ENCODE data around the gene VRTN. TPM values are rescaled to one million over a fixed set of nuclear protein-coding genes. Genes with fewer than 3 reads are reported as not detected.

Gene VRTN
- polyA plus RNA-seq, 10 donors = 0.08 to 0.22 (median 0.19) TPM; not detected in 7

- DNase-seq = no peak
Observed at GRCh38 chr14:74392616-74393570, 44.6 kb downstream of the VRTN start.

DNA sequence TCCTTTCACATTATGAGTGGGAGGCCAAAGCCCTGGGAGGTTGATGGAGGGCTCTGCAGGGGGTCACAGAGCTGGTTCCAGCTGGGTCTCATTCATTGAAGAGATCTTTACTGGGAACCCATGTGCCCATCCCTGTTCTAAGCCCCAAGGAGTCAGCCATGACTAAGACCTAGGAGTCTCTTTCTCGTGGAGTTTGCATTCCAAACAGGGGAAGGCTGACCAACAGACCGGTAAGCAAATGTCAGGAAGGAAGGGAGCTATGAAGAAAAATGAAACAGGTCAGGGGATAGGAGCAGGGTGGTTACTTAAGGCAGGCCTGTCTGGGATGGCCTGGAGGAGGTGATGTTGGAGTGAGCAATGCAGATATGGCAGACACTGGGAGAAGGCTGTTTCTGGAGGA lies 46.3 kb downstream of the VRTN start:
- DNase-seq = no peak

- DNase-seq = no peak
Observed at GRCh38 chr14:74395094-74395493, 46.8 kb downstream of the VRTN start.

DNA sequence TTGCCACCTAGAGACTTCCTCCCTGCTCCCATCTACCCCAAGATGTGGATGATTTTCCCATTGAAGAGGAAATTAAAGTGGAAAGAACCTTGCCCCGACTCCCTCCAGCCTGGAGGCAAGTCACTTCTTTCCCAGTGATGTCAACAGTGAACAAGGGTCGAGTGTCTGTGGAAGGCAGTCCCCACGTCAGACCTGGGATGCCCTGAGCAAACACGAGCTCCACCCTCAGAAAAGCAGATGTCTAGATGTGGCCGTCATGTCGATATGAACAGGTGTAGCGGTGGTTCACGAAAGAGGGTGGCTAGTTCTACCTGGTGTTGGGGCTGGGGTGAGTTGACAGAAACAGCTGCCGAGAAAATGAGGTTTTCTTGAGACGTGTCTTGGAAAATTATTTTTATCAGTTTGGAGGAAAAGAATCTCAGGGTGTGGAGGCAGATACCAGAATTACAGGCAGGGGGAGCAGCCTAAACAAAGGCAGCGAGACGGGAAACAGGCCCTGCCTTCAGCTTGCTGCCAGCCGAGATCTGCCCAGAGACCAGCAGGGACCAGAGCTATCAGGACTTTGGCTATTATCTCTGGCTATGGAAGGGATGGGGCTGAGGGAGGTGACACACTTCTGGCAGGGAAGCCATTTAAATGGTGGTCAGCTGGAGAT lies 51.9 kb downstream of the VRTN start:
- DNase-seq = peak in 1 of 3 donors; percentile 10

DNA sequence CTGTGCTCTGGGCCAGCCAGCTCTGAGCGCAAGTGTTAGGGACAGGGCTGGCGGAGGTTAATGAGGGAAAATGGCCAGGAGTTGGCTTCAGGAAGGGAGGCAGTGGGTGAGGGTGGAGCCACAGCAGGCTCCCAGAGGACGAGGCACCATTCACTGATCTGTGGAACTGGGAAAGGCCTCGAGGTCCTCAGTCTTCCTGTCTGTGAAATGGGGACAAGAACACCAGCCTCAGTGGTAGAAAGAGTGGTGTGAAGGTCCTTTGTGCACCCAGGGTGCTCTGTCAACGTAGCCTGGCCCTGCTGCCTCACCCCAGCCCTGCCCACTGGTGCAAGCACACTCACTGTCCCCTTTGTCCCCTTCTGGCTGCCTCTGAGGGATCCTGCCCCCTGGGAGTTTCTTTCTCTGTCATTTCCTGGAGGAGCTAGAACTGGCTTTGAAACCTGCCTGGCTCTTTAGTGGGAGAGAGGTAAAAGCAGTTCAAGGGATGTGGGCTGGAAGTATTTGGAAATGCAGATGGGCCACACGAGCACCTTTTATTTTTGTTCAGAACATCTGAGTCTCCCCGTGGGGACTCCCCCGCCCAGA lies 52.7 kb downstream of the VRTN start:
- peak in 1 of 3 donors; percentile 5 for DNase-seq

GRCh38 chr14:74401504-74402241 lies 53.4 kb downstream of the VRTN start:
- DNase-seq = peak; percentile 13 to 37 (median 22)

GRCh38 chr14:74402401-74403251 lies 54.4 kb downstream of the VRTN start:
- DNase-seq = peak in 1 of 3 donors; percentile 4

- DNase-seq = no peak
Observed at GRCh38 chr14:74403619-74404417, 55.5 kb downstream of the VRTN start.

GRCh38 chr14:74404435-74404834 lies 56.2 kb downstream of the VRTN start:
- DNase-seq = no peak

GRCh38 chr14:74405663-74406062 lies 57.4 kb downstream of the VRTN start:
- no peak for DNase-seq

DNA sequence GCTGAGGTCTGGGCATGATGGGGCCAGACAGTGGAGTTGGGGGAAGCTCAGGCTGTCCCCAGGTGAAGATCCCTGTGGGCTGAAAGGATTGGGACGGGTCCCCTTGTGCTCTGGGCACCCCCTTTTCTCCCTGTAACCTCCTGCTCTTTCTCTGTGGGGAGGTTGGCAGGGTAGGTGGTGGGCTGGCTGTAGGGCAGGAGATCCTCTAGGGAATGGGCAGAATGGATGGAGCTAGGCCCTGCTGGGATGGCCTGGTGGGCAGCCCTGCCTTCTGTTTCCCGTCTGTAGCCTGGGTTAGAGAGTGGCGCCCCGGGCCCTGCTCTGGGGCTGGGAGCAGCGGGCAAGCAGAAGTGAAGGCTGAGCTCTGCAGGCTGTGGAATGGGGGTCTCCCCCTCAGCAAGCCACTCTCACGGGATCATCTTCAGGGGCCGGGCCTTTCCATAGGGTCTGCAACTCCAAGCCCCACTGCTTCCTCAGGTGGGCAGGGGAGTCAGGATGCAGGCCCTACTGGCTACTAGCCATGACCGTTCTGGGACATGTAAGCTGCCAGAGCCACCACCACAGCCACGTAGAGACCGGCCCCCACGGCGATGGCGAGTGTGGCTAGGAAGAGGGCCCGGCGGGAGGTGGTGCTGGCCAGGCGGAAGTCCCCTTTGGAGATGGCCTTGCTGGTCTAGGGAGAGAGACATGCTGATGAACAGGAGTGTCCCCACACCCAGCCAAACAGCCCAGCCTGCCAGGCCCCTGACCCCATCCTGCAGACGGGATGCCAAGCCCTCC lies 58.9 kb downstream of the VRTN start:
- no peak for DNase-seq

- DNase-seq = no peak
Observed at GRCh38 chr14:74407801-74408154, 59.5 kb downstream of the VRTN start.

DNA sequence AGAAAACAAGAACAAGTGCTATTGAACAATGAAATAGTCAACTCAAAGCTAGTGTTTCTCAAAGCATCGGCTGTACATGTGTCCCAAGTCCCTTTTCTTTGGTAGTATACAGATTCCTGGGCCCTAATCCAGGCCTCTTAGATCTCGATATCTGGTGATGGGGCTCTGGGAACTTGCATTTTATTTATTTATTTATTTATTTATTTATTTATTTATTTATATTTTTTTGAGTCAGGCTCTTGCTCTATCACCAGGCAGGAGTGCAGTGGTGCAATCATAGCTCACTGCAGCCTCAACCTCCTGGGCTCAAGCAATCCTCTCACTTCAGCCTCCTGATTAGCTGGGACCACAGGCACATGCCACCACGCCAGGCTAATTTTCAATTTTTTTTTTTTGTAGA lies 60.6 kb downstream of the VRTN start:
- DNase-seq = no peak

DNA sequence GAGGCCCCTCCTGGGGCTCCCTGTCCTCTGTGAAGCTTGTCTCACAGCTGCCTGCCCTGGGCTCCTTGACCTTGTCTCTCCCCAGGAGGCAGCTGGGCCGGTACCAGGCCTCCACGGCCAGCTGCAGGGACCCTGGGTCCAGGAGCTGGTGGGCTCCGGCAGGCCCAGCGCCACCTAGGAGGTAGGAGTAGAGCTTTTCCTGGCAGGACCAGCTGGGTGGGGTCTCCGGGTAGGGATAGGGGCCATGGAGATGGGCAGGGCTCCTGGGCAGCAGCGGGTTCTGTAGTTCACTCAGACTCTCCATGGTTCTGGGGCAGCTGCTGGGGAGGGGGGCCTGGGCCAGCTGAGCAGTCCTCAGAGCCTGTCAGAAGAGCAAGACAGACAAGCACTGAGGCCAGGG lies 61.2 kb downstream of the VRTN start:
- DNase-seq = no peak

Other genes with a start within 250 kb of the VRTN start
- under 1 TPM in 1 of 10 donors, not detected in 9; 0.04 TPM for gene VSX2, start 109.0 kb upstream of the VRTN start, polyA plus RNA-seq (ENCODE audit: insufficient read length in 10 of 10)
- gene ABCD4, start 45.5 kb upstream of the VRTN start, polyA plus RNA-seq (ENCODE audit: insufficient read length in 10 of 10) = 10 to 100 TPM; 37.2 to 81.8 (median 53.8) TPM
- gene SYNDIG1L, start 77.7 kb downstream of the VRTN start, polyA plus RNA-seq (ENCODE audit: insufficient read length in 10 of 10) = under 1 TPM in 3 of 10 donors, not detected in 7; 0.13 to 0.29 (median 0.16) TPM
- gene NPC2, start 144.8 kb downstream of the VRTN start, polyA plus RNA-seq (ENCODE audit: insufficient read length in 10 of 10) = 100 to 1,000 TPM in 5 of 10 donors, 10 to 100 TPM in 5; 86.3 to 129 (median 101) TPM
- gene ISCA2, start 145.3 kb downstream of the VRTN start, polyA plus RNA-seq (ENCODE audit: insufficient read length in 10 of 10) = 10 to 100 TPM; 22.7 to 27.8 (median 25.1) TPM

Measured in muscle of back (tissue), 11 donors.